GM21825 (cell line): ENCODE results near the gene AGXT.

ENCODE experiments used
- ATAC-seq: cut with Tn5 transposase; IDR thresholded peaks from one replicate; pipeline ENCODE4 v1.9.1; 2021; ENCODE audit warnings: mild to moderate bottlenecking, moderate library complexity; ENCODE audit not compliant: unreplicated experiment

The AGXT gene

DNA sequence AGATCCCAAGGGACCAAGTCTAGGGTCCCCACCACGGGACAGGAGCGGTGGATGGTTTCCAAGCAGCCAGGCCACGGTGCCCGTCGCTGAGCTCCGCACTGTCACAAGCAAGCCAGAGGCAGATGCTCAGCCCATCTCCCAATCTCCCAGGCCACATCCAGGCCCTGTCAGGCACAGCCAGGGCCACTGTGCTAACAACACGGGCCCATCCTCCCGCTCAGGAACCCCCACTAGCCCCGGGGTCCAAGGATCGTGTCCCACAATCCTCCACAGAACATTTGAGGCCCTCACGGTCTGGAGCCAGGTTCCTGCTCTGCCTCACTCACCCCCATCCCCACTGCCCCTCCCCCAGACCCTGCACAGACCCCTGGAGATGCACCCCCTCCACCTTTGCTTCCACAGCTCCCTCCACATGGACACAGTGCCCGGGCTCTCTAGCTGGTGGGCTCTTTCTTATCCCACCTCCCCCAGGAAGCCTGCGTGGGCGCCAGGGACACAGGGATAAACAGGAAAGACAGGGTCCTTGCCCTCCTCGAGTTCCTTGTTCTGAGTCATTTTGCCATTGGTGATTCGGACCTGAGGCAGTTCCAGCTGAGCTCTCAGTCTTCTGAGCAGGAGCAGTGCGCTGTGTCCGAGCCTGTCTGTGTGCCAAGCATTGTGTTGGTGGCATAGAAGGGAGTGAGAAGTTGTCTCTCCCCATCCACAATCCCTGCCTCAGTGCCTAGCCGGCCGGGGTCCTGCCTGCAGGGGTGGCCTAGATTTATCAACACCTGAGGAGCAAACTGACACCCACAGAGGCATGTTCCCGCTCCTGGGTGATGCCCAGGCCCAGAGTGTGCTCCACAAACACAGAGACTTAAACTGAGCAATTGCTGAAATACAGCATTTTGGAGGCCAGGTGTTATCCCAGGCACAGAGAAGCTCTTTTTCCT is 44.5 kb downstream of the AGXT start:
- no peak for ATAC-seq

DNA sequence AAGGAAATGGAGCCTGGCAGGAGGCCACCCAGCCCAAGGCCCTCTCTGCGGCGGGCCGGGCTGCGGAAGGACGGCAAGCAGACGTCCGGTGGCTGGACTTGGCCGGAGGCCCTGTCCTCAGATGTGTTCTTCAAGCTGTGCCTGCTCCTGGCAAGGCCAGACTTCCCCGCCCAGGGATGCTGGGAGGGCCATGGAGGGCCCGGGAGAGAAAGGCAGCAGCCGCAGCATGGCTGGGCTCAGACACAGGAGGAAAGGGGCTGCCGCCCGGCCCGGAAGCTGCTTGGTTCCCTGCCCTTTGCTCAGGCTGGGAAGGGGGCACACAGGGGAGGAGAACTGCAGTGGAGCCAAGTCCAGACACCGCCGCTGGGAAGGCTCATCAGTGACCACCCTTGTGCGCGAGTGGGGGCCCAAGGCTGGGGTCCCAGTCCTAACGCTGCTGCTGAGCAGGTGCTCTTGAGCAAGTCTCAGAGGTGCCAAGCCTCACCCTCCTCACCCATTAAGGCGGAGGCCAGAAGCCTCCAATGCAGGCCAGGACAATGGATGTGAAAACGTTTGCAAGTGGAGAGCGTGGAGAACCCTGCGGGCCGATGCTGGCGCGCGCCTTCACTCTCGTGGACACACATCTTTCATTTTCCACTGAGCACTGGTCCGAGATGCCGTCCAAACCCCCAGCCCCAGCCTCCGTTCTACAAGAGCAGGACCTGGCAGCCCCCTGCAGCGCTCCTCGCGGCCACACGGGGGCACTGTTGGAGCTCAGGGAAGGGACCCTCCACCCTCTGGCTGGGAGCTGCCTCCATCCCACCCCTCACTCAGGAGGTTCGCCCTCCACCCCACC is 45.4 kb downstream of the AGXT start:
- no peak for ATAC-seq

DNA sequence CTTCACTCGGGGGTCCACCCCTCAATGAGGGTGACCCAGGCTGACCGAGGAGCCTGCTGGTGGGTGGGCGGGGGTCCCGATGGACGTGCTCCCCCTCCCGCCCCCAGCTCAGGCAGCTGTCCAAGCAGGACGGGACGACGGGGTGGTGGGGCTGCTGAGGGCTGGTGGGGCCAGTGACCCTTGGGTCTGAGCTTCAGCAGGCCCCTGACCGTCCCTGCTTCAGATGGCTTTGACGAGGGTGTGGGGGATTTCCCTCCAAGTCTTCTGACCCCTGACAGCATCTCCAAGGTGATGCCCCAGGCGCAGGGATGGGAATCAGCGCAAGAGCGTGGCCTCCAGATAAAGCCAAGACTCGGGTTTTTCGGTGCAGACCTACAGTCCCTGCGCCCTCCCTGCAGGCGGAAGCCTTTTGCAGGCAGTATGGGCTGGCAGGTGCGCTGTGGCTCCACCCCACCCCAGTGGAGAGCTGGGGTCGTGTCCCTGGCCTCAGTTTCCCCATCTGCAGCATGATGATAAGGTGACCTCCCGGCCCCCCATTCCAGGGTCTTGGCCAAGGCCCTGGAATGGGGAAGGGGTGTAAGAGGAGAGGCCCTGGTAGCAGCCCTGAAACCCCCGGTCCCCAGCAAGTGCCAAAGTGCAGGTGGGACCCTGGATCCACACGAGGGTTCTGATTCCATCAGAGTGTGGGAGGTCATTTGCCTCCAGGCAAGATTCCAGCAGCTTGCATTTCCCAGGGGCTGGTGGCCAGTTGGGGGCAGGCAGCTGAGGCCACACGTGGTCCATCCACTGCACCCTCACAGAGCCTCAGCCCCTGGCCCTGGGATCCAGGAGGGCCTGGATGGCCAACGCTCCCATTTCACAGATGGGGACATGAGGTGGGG is 46.3 kb downstream of the AGXT start:
- no peak for ATAC-seq

- no peak for ATAC-seq
Measured at GRCh38 chr2:240915526-240916341, 47.1 kb downstream of the AGXT start.

GRCh38 chr2:240916571-240917008 is 48.0 kb downstream of the AGXT start:
- ATAC-seq, result no peak

- no peak for ATAC-seq
Measured at GRCh38 chr2:240917009-240917683, 48.5 kb downstream of the AGXT start.

DNA sequence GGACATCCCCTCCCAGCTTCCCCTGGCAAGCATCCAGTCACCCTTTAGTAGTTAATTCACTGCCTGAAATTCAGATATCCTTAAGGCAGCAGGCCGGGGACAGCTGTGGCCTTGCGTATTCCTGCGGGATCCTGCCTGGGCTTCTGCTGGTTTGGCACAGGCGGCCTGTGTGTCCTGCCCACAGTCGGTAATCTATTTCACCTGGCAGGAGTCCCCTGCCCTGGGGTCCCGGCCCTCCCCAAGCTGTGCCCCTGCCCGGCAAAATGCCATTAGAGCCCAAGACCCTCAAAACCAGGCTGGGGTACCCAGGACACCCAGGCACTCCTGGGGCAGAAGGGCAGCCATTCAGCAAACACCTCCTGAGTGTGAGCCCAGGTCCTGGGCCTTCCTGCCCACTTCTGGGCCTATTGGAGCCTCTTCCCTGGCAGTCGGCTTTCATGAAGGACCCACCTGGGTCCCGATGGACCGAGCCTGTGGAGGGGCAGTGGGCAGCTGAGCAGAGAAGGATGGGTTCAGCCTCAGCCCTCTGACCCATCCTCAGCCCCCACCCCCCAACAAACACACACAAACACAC is 49.1 kb downstream of the AGXT start:
- ATAC-seq, result no peak

DNA sequence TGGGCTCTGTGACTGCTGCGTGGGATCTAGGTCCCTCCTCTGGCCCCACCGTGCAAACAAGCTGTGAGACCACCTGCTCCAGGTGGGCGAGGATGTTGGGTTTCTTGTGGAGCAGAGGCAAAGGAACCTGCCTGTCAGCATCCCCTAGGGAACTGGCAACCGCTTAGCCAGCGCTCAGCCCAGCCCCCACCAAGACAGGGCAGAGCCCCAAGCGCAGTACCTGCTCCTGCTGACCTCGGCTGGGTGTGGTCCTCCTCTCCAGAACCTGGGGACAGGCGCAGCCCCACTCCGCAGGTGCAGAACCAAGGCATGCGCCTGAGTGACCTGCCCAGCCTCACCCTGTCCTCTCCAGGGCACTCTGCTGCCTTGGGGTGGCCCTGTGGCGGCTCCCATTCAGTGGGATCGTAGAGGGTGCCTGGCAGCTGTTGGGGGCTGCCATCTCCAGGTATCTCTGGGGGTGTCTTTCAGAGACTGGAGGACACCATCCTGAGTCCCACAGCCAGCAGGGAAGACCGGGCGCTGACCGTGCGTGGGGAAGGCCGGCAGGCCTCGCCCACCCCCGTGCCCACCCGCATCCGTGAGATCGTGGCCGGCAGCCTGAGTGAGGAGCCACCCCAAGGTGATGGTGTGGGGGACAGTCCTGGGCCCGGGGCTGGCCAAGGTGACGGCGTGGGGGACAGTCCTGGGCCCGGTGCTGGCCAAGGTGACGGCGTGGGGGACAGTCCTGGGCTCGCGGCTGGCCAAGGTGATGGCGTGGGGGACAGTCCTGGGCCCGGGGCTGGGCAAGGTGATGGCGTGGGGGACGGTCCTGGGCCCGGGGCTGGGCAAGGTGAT is 49.9 kb downstream of the AGXT start:
- no peak for ATAC-seq

- no peak for ATAC-seq
Measured at GRCh38 chr2:240919161-240919781, 50.6 kb downstream of the AGXT start.

- ATAC-seq, result no peak
Measured at GRCh38 chr2:240919786-240920782, 51.5 kb downstream of the AGXT start.

DNA sequence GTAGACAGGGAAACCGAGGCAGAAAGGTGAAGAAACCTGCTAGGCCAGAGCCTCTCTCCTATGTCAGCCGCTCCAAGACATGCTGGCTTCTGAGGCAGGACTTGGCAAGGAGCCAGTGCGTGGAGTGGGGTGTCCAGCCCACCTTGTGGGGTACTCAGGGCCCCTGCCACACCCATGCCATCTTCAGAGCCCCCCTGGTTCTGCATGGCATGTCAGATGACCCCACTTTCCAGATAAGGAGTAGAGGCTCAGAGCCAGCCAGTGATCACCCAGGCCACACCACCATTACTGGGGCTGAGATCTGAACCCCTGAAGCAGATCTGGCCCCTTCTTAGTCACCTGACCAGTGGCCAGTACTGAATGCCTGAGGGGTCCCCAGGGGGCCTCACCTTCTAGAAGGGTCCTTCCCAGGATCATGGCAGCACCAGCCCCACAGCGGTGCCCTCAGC is 52.2 kb downstream of the AGXT start:
- ATAC-seq, result no peak

GRCh38 chr2:240921311-240921994 is 52.8 kb downstream of the AGXT start:
- no peak for ATAC-seq

GRCh38 chr2:240921995-240922244 is 53.3 kb downstream of the AGXT start:
- no peak for ATAC-seq

GRCh38 chr2:240922245-240922981 is 53.8 kb downstream of the AGXT start:
- ATAC-seq, result no peak

DNA sequence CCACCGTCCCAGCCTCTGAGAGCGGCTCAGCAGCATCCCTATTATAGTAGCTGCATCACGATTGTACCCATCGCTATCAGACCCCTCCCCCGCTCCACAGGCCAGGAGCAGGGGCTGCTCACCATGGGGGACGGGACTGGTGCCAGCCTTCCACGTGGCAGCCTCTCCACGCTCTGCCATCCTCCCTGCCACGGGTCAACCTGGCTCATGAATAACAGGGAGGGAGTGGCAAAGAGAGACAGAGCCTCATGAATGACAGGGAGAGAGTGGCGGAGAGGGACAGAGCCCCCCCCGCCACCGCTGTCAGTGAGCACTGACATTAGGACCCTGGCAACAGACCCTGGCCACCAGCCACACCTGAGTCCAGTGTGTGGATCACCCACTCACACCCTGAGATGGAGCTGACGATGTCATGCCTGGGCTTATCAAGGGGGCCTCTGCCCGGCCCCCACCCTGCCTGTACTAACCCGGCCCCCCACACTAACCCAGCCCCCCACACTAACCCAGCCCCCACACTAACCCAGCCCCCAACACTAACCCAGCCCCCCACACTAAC is 54.4 kb downstream of the AGXT start:
- ATAC-seq, result no peak
